Spleen (tissue), 11 donors: ENCODE measurements around the gene MEIS3. TPM values are rescaled to one million over a fixed set of nuclear protein-coding genes. Genes with fewer than 3 reads are reported as not detected.

ENCODE experiments used
- DNase-seq: peaks from one replicate; pipeline ENCODE4 v3.0.0-alpha.2; 2020
- H3K27ac ChIP-seq, 8 donors: fragments of 200-600 bp; sonication (generic) in 7 of 8; 1 replicate in 4 of 8; 2 replicates in 4 of 8; pipeline versions ENCODE4 v1.5.0 to v1.8.0; 2016 to 2021; ENCODE audit warnings: inconsistent platforms in 4 of 8, mild to moderate bottlenecking in 4 of 8, moderate library complexity in 1 of 8
- H3K27me3 ChIP-seq, 7 donors: fragments of 200-600 bp; sonication (generic) in 6 of 7; replicated peaks in 1 of 7; 1 replicate in 4 of 7; 2 replicates in 3 of 7; pipeline versions ENCODE4 v1.5.0 to v1.8.0; 2016 to 2021; ENCODE audit warnings: inconsistent platforms in 3 of 7, mild to moderate bottlenecking in 1 of 7
- H3K36me3 ChIP-seq, 6 donors: fragments of 200-600 bp; sonication (generic) in 5 of 6; 1 replicate in 4 of 6; 2 replicates in 2 of 6; pipeline versions ENCODE4 v1.5.0 to v1.8.0; 2016 to 2021; ENCODE audit warnings: inconsistent platforms in 2 of 6
- H3K4me1 ChIP-seq, 6 donors: fragments of 200-600 bp; sonication (generic) in 5 of 6; 1 replicate in 3 of 6; 2 replicates in 3 of 6; pipeline versions ENCODE4 v1.5.0 to v1.8.0; 2016 to 2021; ENCODE audit warnings: inconsistent platforms in 3 of 6
- H3K4me3 ChIP-seq, 8 donors: fragments of 200-600 bp; sonication (generic) in 7 of 8; 1 replicate in 4 of 8; 2 replicates in 4 of 8; pipeline versions ENCODE4 v1.5.0 to v1.8.0; 2016 to 2021; ENCODE audit warnings: inconsistent platforms in 4 of 8, mild to moderate bottlenecking in 4 of 8, moderate library complexity in 2 of 8
- H3K9me3 ChIP-seq, 8 donors: fragments of 200-600 bp; sonication (generic) in 7 of 8; 1 replicate in 4 of 8; 2 replicates in 4 of 8; pipeline versions ENCODE4 v1.5.0 to v1.8.0; 2016 to 2021; ENCODE audit warnings: inconsistent platforms in 4 of 8
- POLR2A ChIP-seq, 3 donors: fragments of 450-650 bp; IDR thresholded peaks; one replicate each; pipeline ENCODE4 v1.5.1; 2017; ENCODE audit warnings: antibody characterized with exemption in 3 of 3, mild to moderate bottlenecking in 1 of 3
- POLR2AphosphoS5 ChIP-seq, 3 donors: sonication (generic); formaldehyde crosslinking; IDR thresholded peaks; one replicate each; pipeline ENCODE4 v1.5.1; 2017; ENCODE audit warnings: antibody characterized with exemption in 3 of 3
- WGBS, 5 donors: extraction: QIAGEN DNeasy Blood & Tissue Kit in 3 of 5; methylation state at CpG; one replicate each; pipeline versions ENCODE4 v1.1.5 to v1.1.7; 2013 to 2018; 5-methylcytosine and 5-hydroxymethylcytosine counted together
- intact Hi-C: fragments of 100-400 bp; cut with DNase I; formaldehyde crosslinking; loops from one replicate; pipeline ENCODE4 v1.15.0; 2023; ENCODE audit warnings: low total_unique reads
- polyA plus RNA-seq, 3 donors: library from polyadenylated mRNA; stranded (reverse); fragments of 200-250 nt; gene quantifications; one replicate each; pipeline ENCODE4 v1.2.1, GENCODE V29; 2013
- total RNA-seq, 7 donors: library from RNA; depleted of rRNA in 3 of 7; stranded (reverse); fragments of >200 nt in 3 of 7; fragmentation: NEBNext Ultra II Directional in 4 of 7; extraction: Animal tissue kit (Norgen Biotek cat#: 25700) in 4 of 7; gene quantifications; one replicate each; pipeline versions ENCODE4 v1.1.0 to v1.2.1, GENCODE V29; 2016 to 2021
- TF ChIP-seq, protein P1 (sequence below), 11 experiments: fragments of 200-600 bp in 7 of 11; fragments of 450-650 bp in 4 of 11; sonication (generic) in 4 of 11; IDR thresholded peaks in 8 of 11; conservative IDR thresholded peaks in 3 of 11; 1 replicate in 7 of 11; 2 replicates in 4 of 11; pipeline versions ENCODE4 v1.4.0 to v1.8.0; 2016 to 2021; ENCODE audit warnings: antibody characterized with exemption in 11 of 11, inconsistent platforms in 4 of 11, mild to moderate bottlenecking in 1 of 11
- donor health status: healthy with polysubstance abuse.
- donor health status: DM: no; HTN: no; CAD: no; lungs with moderate emphysema.
- donor health status: DM: no; HTN: no; CAD: no.
- donor health status: Bipolar disorder and iron deficiency.
- donor health status: healthy.
- donor health status: DM: no; HTN: no; CAD: no.
- donor health status: DM: yes; HTN: yes; CAD: no.

The MEIS3 gene
- total and polyA plus RNA-seq, 10 donors = 4.3 to 10.4 (median 7.1) TPM

DNA sequence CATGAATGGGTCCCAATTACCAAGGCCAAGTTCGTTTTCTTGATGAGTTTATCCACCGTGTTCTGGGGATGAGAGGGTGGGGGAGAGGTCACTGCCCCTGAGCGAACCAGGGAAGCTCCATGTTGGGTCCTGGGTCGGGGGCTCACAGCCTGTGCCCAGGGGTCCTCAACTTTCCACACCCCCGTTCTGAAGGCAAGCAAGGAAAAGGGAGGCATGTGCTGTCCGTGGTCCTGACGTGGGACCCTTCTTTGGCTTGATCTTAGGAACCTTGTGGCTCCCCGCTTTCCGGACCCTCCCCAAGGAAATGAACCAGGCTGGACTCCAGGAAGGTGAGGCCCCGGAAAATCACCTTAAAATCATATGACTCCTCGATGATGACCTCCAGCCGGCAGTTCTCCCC, 18.2 kb upstream of the MEIS3 start:
- Histone ChIP-seq H3K27me3 (peaks cover 0 to 97% (median 40%) of the 10 kb centered on the region in 7 donors), H3K4me3 (no peak overlapping the region), H3K27ac (no peak overlapping the region), H3K9me3 (no peaks in the 10 kb centered on the region), H3K4me1 (peaks cover 0 to 8% (median 5%) of the 10 kb centered on the region in 6 donors), H3K36me3 (no peaks in the 10 kb centered on the region)
- intact Hi-C loops = loop anchor here (2.0 kb wide), 1 partner anchor 261 kb away; no protein-coding TSS in a partner anchor
- DNase-seq = no peak
- 36 to 41% (median 39%) methylated on average over 12 of the region's 12 CpGs for WGBS, 5 donors
- no peak for TF ChIP-seq POLR2AphosphoS5 (IDR thresholded peaks at IDR 0.05)
- TF ChIP-seq, protein P1, sequence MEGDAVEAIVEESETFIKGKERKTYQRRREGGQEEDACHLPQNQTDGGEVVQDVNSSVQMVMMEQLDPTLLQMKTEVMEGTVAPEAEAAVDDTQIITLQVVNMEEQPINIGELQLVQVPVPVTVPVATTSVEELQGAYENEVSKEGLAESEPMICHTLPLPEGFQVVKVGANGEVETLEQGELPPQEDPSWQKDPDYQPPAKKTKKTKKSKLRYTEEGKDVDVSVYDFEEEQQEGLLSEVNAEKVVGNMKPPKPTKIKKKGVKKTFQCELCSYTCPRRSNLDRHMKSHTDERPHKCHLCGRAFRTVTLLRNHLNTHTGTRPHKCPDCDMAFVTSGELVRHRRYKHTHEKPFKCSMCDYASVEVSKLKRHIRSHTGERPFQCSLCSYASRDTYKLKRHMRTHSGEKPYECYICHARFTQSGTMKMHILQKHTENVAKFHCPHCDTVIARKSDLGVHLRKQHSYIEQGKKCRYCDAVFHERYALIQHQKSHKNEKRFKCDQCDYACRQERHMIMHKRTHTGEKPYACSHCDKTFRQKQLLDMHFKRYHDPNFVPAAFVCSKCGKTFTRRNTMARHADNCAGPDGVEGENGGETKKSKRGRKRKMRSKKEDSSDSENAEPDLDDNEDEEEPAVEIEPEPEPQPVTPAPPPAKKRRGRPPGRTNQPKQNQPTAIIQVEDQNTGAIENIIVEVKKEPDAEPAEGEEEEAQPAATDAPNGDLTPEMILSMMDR (IDR thresholded peaks at IDR 0.05 in 8 of 11, conservative IDR thresholded peaks at IDR 0.05 in 3 of 11) = no peak
- TF ChIP-seq POLR2A (IDR thresholded peaks at IDR 0.05) = no peak

DNA sequence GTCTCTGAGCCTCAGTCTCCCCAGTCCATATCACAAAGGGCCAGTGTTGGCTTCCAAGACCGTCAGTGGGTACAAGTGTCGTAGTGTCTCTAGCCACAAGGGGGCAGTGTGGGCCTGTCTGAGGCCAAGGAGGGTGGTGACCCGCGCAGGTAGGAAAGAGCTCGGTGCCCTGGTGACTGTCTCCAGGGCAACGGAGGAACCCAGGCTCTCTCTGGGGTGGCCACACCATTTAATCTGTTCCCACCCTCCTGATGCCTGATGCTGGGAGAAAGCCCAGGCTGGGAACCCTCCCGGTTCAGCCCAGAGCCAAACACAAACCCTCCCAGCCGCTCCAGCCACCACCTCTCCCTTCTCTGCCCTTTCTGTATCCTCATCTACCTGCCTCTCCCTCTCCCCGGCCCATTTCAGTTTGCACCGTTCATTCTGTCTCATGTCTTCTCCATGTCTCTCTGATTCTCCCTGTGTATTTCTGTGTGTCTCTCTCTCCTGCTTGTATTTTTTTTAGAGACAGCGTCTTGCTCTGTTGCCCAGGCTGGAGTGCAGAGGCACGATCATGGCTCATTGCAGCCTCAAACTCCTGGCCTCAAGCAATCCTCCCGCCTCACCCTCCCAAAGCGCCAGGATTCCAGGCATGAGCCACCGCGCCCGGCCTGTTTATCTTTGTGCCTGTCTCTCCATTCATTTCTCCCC, 17.5 kb upstream of the MEIS3 start:
- H3K4me3 ChIP-seq = no peak overlapping the region
- peak; percentile 94 for DNase-seq
- TF ChIP-seq POLR2A (IDR thresholded peaks at IDR 0.05) (no peak), POLR2AphosphoS5 (IDR thresholded peaks at IDR 0.05) (peak in 1 of 3 donors; percentile 24)
- TF ChIP-seq, protein P1 (IDR thresholded peaks at IDR 0.05 in 8 of 11, conservative IDR thresholded peaks at IDR 0.05 in 3 of 11) = peak; percentile 76 to 93 (median 90)
- no peaks in the 10 kb centered on the region for H3K9me3 ChIP-seq
- 37 to 41% (median 38%) methylated on average over 15 to 17 of the region's 17 CpGs for WGBS, 5 donors
- no peaks in the 10 kb centered on the region for H3K36me3 ChIP-seq
- no peak overlapping the region for H3K27ac ChIP-seq
- peaks cover 0 to 8% (median 5%) of the 10 kb centered on the region in 6 donors for H3K4me1 ChIP-seq
- intact Hi-C loops = loop anchor here (2.0 kb wide), 1 partner anchor 262 kb away; no protein-coding TSS in a partner anchor
- peaks cover 0 to 97% (median 43%) of the 10 kb centered on the region in 7 donors for H3K27me3 ChIP-seq

DNA sequence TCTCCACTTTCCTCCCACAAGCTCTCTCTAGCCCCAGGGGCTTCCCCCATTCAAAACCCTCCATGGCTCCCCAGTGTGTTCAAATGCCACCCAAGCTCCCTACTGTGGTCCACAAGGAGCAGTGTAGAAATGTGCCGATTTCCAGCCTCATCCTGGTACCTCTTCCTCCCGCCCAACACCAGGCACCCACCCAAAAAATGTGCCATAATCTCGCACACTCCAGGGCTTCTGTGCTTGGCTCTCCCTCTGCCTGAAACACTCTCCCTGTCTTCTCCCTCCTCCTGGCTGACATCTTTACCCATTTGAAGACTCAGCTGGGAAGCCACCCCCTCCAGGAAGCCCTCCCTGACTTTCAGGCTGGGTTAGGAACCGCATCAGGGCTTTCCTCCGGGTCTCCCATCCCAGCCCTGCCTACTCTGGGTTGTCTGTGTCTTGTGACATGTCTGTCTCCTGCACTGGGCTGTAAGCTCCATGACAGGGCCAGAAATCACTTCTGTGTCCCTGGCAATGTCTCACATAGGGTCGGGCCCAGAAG, 16.6 kb upstream of the MEIS3 start:
- WGBS, 5 donors = 78 to 89% (median 85%) methylated on average over 6 of the region's 6 CpGs
- intact Hi-C loops = loop anchor here (2.0 kb wide), 1 partner anchor 263 kb away; no protein-coding TSS in a partner anchor
- Histone ChIP-seq H3K36me3 (no peaks in the 10 kb centered on the region), H3K4me1 (peaks cover 0 to 8% (median 5%) of the 10 kb centered on the region in 6 donors), H3K27ac (no peak overlapping the region), H3K4me3 (no peak overlapping the region), H3K9me3 (no peaks in the 10 kb centered on the region), H3K27me3 (peaks cover 0 to 97% (median 45%) of the 10 kb centered on the region in 7 donors)
- TF ChIP-seq, protein P1 (IDR thresholded peaks at IDR 0.05 in 8 of 11, conservative IDR thresholded peaks at IDR 0.05 in 3 of 11) = no peak
- no peak for TF ChIP-seq POLR2A (IDR thresholded peaks at IDR 0.05)
- TF ChIP-seq POLR2AphosphoS5 (IDR thresholded peaks at IDR 0.05) = no peak
- DNase-seq = no peak

DNA sequence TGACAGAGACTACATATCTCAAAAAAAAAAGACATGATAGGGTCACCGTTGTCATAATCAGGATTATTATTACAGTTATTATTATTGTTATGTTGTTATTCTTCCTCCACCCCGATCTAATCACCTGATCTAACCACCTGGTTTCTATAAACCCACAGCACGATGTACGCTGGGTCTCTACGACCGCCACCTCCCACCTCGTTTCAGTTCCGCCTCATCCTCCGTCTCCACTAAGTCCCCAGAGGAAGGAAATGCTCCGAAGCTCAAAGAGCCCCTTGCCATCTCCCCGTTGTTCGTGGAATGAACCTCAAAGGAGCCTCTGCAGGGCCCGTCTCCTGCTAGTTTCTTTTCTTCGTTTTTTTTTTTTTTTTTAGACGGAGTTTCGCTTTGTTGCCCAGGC, 15.9 kb upstream of the MEIS3 start:
- peaks cover 0 to 97% (median 53%) of the 10 kb centered on the region in 7 donors for H3K27me3 ChIP-seq
- H3K4me3 ChIP-seq = no peak overlapping the region
- 37 to 55% (median 42%) methylated on average over 14 to 16 of the region's 16 CpGs for WGBS, 5 donors
- no peak for DNase-seq
- H3K27ac ChIP-seq = no peak overlapping the region
- peaks cover 2 to 14% (median 10%) of the 10 kb centered on the region in 6 donors for H3K4me1 ChIP-seq
- TF ChIP-seq POLR2A (IDR thresholded peaks at IDR 0.05) = no peak
- TF ChIP-seq, protein P1 (IDR thresholded peaks at IDR 0.05 in 8 of 11, conservative IDR thresholded peaks at IDR 0.05 in 3 of 11) = no peak
- no peak for TF ChIP-seq POLR2AphosphoS5 (IDR thresholded peaks at IDR 0.05)
- no peaks in the 10 kb centered on the region for H3K36me3 ChIP-seq
- intact Hi-C loops = no loop called here
- H3K9me3 ChIP-seq = no peaks in the 10 kb centered on the region
